SU-DHL-6 (cell line): ENCODE measurements around the gene RNF38.

Experiments used
- CTCF ChIP-seq: fragments of 200-600 bp; sonication (generic); IDR thresholded peaks from one replicate; pipeline ENCODE4 v1.5.1; 2017; ENCODE audit warnings: antibody characterized with exemption, mild to moderate bottlenecking, low read length, moderate library complexity; ENCODE audit not compliant: insufficient read depth, poor library complexity, severe bottlenecking
- EZH2phosphoT487 ChIP-seq: fragments of 200-600 bp; sonication (generic), shearing (Covaris generic); conservative IDR thresholded peaks from 2 replicates; pipeline ENCODE4 v1.6.1; 2018; ENCODE audit warnings: mild to moderate bottlenecking, antibody characterized with exemption, low read length, moderate library complexity, mixed read lengths

DNA sequence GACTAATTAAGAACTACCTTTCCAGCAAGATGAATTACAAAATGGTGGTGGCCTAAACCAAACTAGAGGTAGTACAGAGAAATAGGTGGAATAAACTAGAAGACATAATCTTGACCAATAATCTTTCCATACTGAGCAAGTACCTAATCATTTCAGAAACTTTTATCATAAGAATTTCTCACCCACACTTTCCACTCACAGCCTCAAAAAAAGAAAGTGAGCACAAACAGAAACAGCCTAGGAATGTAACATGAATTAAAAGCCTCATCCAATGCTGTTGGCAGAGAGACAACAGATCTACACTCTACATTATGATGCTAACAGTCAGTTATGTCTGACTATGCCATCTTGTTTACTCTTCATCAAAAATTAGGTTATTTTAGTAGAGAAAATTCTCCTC lies 1.3 kb downstream of the RNF38 start:
- TF ChIP-seq CTCF (no peak), EZH2phosphoT487 (no peak)
